Tibial nerve (tissue), 4 donors: ENCODE measurements around the gene MAP1A.

Source experiments
- EP300 ChIP-seq, 2 donors: sonication (generic); formaldehyde crosslinking; IDR thresholded peaks; one replicate each; pipeline ENCODE4 v1.6.1; 2017; ENCODE audit warnings: antibody characterized with exemption in 2 of 2, mild to moderate bottlenecking in 1 of 2
- POLR2A ChIP-seq, 2 donors: fragments of 450-650 bp; IDR thresholded peaks; one replicate each; pipeline ENCODE4 v1.6.1; 2017; ENCODE audit warnings: antibody characterized with exemption in 2 of 2, mild to moderate bottlenecking in 2 of 2, moderate library complexity in 2 of 2
- TF ChIP-seq, protein P1 (sequence below), 5 experiments: fragments of 200-600 bp in 3 of 5; fragments of 450-650 bp in 2 of 5; sonication (generic) in 3 of 5; IDR thresholded peaks; one replicate each; pipeline ENCODE4 v1.5.1; 2016 to 2019; ENCODE audit warnings: antibody characterized with exemption in 5 of 5, mild to moderate bottlenecking in 3 of 5, moderate library complexity in 2 of 5

- TF ChIP-seq EP300 (IDR thresholded peaks at IDR 0.05): no peak
- TF ChIP-seq POLR2A (IDR thresholded peaks at IDR 0.05): no peak
- TF ChIP-seq, protein P1, sequence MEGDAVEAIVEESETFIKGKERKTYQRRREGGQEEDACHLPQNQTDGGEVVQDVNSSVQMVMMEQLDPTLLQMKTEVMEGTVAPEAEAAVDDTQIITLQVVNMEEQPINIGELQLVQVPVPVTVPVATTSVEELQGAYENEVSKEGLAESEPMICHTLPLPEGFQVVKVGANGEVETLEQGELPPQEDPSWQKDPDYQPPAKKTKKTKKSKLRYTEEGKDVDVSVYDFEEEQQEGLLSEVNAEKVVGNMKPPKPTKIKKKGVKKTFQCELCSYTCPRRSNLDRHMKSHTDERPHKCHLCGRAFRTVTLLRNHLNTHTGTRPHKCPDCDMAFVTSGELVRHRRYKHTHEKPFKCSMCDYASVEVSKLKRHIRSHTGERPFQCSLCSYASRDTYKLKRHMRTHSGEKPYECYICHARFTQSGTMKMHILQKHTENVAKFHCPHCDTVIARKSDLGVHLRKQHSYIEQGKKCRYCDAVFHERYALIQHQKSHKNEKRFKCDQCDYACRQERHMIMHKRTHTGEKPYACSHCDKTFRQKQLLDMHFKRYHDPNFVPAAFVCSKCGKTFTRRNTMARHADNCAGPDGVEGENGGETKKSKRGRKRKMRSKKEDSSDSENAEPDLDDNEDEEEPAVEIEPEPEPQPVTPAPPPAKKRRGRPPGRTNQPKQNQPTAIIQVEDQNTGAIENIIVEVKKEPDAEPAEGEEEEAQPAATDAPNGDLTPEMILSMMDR (IDR thresholded peaks at IDR 0.05): no peak
Observed at GRCh38 chr15:43469867-43470266, 47.5 kb upstream of the MAP1A start.
